Measurements from ENCODE around the gene PTPRO.

PTPRO gene

GRCh38 chr12:15574353-15574752 lies 252.0 kb downstream of the PTPRO start:
- no peak for DNase-seq

GRCh38 chr12:15575671-15576541 lies 253.6 kb downstream of the PTPRO start:
- DNase-seq, result no peak

GRCh38 chr12:15580431-15580830 lies 258.1 kb downstream of the PTPRO start:
- peak in 1 of 2 experiments; percentile 19 for DNase-seq

- DNase-seq, result no peak
Observed at GRCh38 chr12:15581006-15581405, 258.7 kb downstream of the PTPRO start.

GRCh38 chr12:15583804-15584203 lies 261.5 kb downstream of the PTPRO start:
- DNase-seq, result no peak

GRCh38 chr12:15584366-15585041 lies 262.2 kb downstream of the PTPRO start:
- DNase-seq, result peak in 1 of 2 experiments; percentile 4

- no peak for DNase-seq
Observed at GRCh38 chr12:15589328-15590032, 267.2 kb downstream of the PTPRO start.

- peak; percentile 15 to 48 for DNase-seq
Observed at GRCh38 chr12:15590180-15590826, 268.0 kb downstream of the PTPRO start.

GRCh38 chr12:15591811-15592210 lies 269.5 kb downstream of the PTPRO start:
- DNase-seq, result no peak

- DNase-seq, result no peak
Observed at GRCh38 chr12:15592934-15593333, 270.6 kb downstream of the PTPRO start.

GRCh38 chr12:15596174-15596573 lies 273.9 kb downstream of the PTPRO start:
- no peak for DNase-seq

- no peak for DNase-seq
Observed at GRCh38 chr12:15597125-15597830, 275.0 kb downstream of the PTPRO start.

GRCh38 chr12:15599266-15600037 lies 277.1 kb downstream of the PTPRO start:
- DNase-seq, result no peak

- DNase-seq, result no peak
Observed at GRCh38 chr12:15600223-15600935, 278.1 kb downstream of the PTPRO start.

- no peak for DNase-seq
Observed at GRCh38 chr12:15601210-15601800, 279.0 kb downstream of the PTPRO start.

GRCh38 chr12:15602051-15602672 lies 279.9 kb downstream of the PTPRO start:
- no peak for DNase-seq

- no peak for DNase-seq
Observed at GRCh38 chr12:15603474-15604085, 281.3 kb downstream of the PTPRO start.

GRCh38 chr12:15605881-15606590 lies 283.7 kb downstream of the PTPRO start:
- DNase-seq, result no peak

- DNase-seq, result no peak
Observed at GRCh38 chr12:15608406-15608805, 286.1 kb downstream of the PTPRO start.
